Tibial artery (tissue), 4 donors: ENCODE data around the gene PUM1.
"Not testable (repeated sequence)": the region's sequence is repeated elsewhere in the genome, so short reads cannot be mapped to it uniquely, and the experiment has no call there.

Experiments
- DNase-seq, 2 donors: peaks; one replicate each; pipeline ENCODE4 v3.0.0-alpha.2; 2019
- H3K27ac ChIP-seq, 2 donors: fragments of 200-600 bp; sonication (generic) in 1 of 2; 1 replicate in 1 of 2; 2 replicates in 1 of 2; pipeline ENCODE4 v1.5.1; 2018 to 2019; ENCODE audit warnings: mild to moderate bottlenecking in 1 of 2
- H3K27me3 ChIP-seq, 2 donors: fragments of 200-600 bp; sonication (generic) in 1 of 2; one replicate each; pipeline versions ENCODE4 v1.5.1 to v1.6.0; 2016 to 2019
- H3K36me3 ChIP-seq, 3 donors: fragments of 200-600 bp; sonication (generic) in 2 of 3; one replicate each; pipeline ENCODE4 v1.5.1; 2016 to 2019; ENCODE audit warnings: mild to moderate bottlenecking in 2 of 3
- H3K4me1 ChIP-seq, 4 donors: fragments of 200-600 bp; sonication (generic) in 2 of 4; 1 replicate in 3 of 4; 2 replicates in 1 of 4; pipeline ENCODE4 v1.5.1; 2016 to 2019
- H3K4me3 ChIP-seq, 2 donors: fragments of 200-600 bp; sonication (generic) in 1 of 2; 1 replicate in 1 of 2; 2 replicates in 1 of 2; pipeline ENCODE4 v1.5.1; 2018 to 2019; ENCODE audit warnings: mild to moderate bottlenecking in 2 of 2
- H3K9me3 ChIP-seq, 3 donors: fragments of 200-600 bp; sonication (generic) in 1 of 3; one replicate each; pipeline ENCODE4 v1.5.1; 2016 to 2019
- intact Hi-C: fragments of 100-400 bp; cut with DNase I; formaldehyde crosslinking; loops from one replicate; pipeline ENCODE4 v1.15.0; 2023; ENCODE audit warnings: low total_unique reads
- TF ChIP-seq, protein P1 (sequence below), 2 experiments: fragments of 200-600 bp in 1 of 2; fragments of 450-650 bp in 1 of 2; IDR thresholded peaks; one replicate each; pipeline ENCODE4 v1.5.1; 2017 to 2019; ENCODE audit warnings: antibody characterized with exemption in 2 of 2, mild to moderate bottlenecking in 1 of 2, moderate library complexity in 1 of 2

The PUM1 gene

DNA sequence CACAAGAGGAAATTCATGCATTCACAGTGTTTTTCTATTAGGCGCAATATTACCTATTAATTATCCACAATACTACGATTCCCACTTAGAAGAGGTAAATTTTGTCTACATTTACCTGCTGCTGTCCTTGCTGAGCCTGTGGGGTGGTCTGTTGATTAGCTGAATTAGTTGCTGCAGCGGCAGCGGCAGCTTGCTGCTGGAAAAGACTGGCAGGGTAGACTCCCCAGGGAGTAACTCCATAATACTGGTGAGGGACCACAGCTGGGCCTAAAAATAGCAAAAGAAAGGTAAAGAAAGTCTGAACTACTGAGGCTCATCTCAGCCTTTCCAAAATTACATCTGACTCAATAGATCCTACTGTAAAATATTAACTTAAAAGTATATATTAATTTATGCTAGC, 91.0 kb downstream of the PUM1 start:
- Histone ChIP-seq H3K27ac (no peak overlapping the region), H3K4me3 (no peak overlapping the region), H3K36me3 (peaks cover 11 to 27% (median 15%) of the 10 kb centered on the region in 3 donors), H3K27me3 (no peaks in the 10 kb centered on the region), H3K4me1 (peaks cover 0 to 38% (median 21%) of the 10 kb centered on the region in 4 donors), H3K9me3 (no peaks in the 10 kb centered on the region)
- TF ChIP-seq, protein P1, sequence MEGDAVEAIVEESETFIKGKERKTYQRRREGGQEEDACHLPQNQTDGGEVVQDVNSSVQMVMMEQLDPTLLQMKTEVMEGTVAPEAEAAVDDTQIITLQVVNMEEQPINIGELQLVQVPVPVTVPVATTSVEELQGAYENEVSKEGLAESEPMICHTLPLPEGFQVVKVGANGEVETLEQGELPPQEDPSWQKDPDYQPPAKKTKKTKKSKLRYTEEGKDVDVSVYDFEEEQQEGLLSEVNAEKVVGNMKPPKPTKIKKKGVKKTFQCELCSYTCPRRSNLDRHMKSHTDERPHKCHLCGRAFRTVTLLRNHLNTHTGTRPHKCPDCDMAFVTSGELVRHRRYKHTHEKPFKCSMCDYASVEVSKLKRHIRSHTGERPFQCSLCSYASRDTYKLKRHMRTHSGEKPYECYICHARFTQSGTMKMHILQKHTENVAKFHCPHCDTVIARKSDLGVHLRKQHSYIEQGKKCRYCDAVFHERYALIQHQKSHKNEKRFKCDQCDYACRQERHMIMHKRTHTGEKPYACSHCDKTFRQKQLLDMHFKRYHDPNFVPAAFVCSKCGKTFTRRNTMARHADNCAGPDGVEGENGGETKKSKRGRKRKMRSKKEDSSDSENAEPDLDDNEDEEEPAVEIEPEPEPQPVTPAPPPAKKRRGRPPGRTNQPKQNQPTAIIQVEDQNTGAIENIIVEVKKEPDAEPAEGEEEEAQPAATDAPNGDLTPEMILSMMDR (IDR thresholded peaks at IDR 0.05), result no peak
- intact Hi-C loops, result loop anchor here (10.0 kb wide), 1 partner anchor 750 kb away; no protein-coding TSS in a partner anchor
- no peak for DNase-seq

DNA sequence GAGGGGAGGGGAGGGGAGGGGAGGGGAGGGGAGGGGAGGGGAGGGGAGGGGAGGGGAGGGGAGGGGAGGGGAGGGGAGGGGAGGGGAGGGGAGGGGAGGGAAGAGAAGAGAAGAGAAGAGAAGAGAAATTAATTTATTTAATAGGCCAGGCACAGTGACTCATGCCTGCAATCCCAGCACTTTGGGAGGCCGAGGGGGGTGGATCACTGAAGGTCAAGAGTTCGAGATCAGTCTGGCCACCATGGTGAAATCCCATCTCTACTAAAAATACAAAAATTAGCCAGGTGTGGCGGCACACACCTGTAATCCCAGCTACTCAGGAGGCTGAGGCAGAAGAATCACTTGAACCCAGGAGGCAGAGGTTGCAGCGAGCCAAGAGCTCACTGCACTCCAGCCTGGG, 93.2 kb downstream of the PUM1 start:
- DNase-seq, H3K9me3 ChIP-seq, H3K4me3 ChIP-seq, H3K27ac ChIP-seq, H3K27me3 ChIP-seq: not testable (repeated sequence)
- intact Hi-C loops, result loop anchor here (10.0 kb wide), 1 partner anchor 752 kb away; no protein-coding TSS in a partner anchor
- H3K4me1 ChIP-seq, result peaks cover 0 to 34% (median 17%) of the 10 kb centered on the region in 4 donors
- H3K36me3 ChIP-seq, result peaks cover 11 to 34% (median 15%) of the 10 kb centered on the region in 3 donors

DNA sequence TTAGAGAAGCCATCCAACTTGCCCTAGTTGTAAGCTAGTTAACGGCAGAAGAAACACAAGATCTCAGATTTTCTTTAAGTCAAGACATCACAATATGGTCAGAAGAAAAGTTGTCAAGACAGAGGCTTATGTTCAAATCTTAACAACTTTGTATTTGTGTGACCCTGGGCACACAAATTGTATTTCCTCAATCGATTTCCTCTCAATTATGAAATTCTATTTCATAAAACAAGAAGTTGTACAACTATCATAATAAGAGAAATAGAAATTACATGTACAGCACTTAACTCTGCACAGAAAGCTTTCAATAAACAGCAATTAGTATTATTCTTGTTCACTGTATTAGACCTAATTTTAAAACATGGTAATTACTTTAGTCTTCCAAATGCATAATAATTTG, 94.0 kb downstream of the PUM1 start:
- no peaks in the 10 kb centered on the region for H3K9me3 ChIP-seq
- H3K27ac ChIP-seq, result no peak overlapping the region
- DNase-seq, result no peak
- H3K4me3 ChIP-seq, result no peak overlapping the region
- peaks cover 11 to 41% (median 15%) of the 10 kb centered on the region in 3 donors for H3K36me3 ChIP-seq
- TF ChIP-seq, protein P1 (IDR thresholded peaks at IDR 0.05), result no peak
- no peaks in the 10 kb centered on the region for H3K27me3 ChIP-seq
- peaks cover 0 to 34% (median 16%) of the 10 kb centered on the region in 4 donors for H3K4me1 ChIP-seq
- intact Hi-C loops, result loop anchor here (10.0 kb wide), 1 partner anchor 753 kb away; no protein-coding TSS in a partner anchor

DNA sequence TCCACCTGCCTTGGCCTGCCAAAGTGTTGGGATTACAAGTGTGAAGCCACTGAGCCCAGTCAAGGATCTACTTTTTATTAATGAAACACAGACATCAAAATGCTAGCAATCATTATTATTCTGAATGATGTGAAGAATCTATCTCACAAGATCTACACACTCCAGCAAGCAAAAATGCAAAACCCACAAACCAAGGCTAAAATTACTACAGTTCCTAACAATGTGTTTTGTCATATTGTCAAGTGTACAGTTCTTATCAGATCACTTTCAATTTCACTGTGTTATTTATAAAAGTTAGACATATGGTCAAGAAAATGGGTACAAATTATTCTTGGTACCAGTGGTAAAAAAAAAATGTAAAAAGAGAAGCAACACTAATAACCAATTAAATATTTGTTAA, 95.6 kb downstream of the PUM1 start:
- Histone ChIP-seq H3K4me1 (peaks cover 0 to 34% (median 18%) of the 10 kb centered on the region in 4 donors), H3K9me3 (no peaks in the 10 kb centered on the region), H3K27ac (no peak overlapping the region), H3K36me3 (peaks cover 13 to 55% (median 26%) of the 10 kb centered on the region in 3 donors), H3K27me3 (no peaks in the 10 kb centered on the region), H3K4me3 (no peak overlapping the region)
- no peak for DNase-seq
- intact Hi-C loops, result loop anchor here (10.0 kb wide), 1 partner anchor 755 kb away; no protein-coding TSS in a partner anchor
- TF ChIP-seq, protein P1 (IDR thresholded peaks at IDR 0.05), result no peak

DNA sequence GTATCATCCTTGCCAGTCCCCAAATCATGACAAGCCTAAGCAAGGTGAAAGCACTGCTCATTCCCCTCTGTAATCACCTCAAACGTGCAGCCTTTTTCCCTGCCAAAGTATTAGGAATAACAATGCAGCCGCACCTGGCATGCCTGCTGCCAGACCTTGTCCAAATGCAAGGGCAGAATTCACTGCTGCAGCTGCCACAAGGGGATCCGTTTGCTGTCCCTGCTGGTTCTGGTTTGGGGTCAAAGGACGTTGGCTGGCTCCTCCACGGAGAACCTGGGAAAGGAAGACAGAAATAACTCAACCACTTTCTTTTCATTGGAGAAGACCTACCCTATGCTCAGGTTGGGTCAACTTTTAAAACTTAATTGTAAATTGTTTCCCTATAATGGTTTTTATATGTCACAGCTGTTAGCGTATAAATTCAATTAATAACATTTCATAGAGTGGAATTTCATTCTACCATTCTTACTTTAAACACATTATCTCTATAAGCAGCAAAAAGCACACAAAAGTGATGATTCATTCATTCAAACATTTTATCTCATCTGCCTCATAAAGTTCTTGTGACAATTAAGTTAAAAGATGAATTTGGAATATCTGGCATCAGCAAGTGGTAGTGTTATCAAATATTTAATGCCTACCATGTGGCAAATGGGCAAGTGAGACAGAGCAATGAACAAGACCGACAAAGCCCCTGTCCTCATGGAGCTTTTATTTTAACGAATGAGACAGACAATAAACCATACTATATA, 97.1 kb downstream of the PUM1 start:
- H3K27ac ChIP-seq, result no peak overlapping the region
- H3K27me3 ChIP-seq, result no peaks in the 10 kb centered on the region
- intact Hi-C loops, result no loop called here
- no peak overlapping the region for H3K4me3 ChIP-seq
- TF ChIP-seq, protein P1 (IDR thresholded peaks at IDR 0.05), result no peak
- no peak for DNase-seq
- peaks cover 22 to 58% (median 41%) of the 10 kb centered on the region in 3 donors for H3K36me3 ChIP-seq
- H3K4me1 ChIP-seq, result peaks cover 0 to 33% (median 21%) of the 10 kb centered on the region in 4 donors
- no peaks in the 10 kb centered on the region for H3K9me3 ChIP-seq

DNA sequence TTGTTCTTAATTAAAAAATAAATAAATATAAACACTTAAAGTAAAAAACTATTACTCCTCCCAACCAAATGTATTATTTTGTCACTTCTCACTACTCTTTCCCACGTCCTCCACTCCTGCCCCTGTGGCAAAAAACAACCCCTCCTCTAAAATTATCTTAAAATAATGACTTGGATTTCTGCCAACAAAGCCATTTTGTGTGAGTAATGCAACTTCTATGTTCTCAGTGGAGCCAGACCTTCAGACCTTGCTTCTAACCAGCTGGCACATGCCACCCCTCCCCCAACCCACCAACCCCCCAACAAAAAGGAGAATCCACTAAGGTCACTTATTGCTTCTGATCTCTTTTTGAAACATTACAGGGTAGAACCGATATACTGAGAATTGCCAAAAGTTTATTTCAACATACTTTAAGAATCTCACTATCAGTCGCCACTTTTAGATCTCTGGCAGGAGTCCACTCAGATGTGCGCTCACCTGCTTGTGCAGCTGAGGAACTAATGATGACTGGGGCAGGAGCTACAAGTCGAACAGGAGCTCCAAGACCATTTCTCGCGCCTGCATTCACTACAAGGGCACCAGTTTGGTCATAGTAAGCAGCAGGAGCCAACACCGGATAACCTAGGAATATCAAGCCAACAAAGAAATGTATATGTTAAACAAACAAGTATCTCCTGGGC, 98.7 kb downstream of the PUM1 start:
- Histone ChIP-seq H3K36me3 (peaks cover 36 to 71% (median 57%) of the 10 kb centered on the region in 3 donors), H3K4me1 (peaks cover 0 to 33% (median 21%) of the 10 kb centered on the region in 4 donors), H3K9me3 (no peaks in the 10 kb centered on the region), H3K27me3 (no peaks in the 10 kb centered on the region), H3K4me3 (no peak overlapping the region), H3K27ac (peak overlapping the region; percentile 33 to 42)
- intact Hi-C loops, result no loop called here
- no peak for DNase-seq
- TF ChIP-seq, protein P1 (IDR thresholded peaks at IDR 0.05), result no peak
